ENCODE data around the gene HIPK1.

DNA sequence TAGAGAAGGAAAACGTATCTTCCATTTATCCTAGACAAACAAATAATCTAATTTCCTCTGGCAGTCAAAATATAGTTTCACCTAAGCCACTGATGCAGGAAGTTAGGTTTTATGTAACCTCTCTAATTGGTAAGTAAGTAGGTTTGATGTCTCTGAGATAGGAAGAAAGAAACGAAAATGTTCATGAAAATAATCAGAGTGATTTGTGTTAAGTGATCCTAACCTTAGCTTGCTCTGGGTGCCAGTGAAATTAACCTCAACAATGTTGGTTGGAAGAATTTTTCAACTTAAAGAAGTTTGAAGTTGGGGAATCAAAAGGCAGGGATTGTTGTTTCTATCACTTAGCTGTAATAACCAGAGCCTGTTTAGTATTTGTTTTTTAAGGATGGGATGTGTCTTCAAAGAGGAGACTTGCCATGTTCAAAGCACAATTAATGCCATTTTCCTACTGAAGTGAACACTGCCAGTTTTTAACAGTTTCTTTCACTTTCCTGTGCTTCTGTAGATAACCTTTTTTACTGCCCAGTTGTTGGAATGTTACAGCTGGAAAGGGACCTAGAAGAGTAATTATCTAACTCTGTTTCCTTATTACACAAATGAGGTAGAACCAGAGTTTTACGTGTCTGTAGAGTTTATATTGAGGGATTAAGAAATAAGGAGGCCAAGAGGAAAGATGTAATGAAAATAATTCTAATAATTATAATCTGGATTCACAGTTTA lies 18.4 kb downstream of the HIPK1 start:
- TF ChIP-seq, protein P1, sequence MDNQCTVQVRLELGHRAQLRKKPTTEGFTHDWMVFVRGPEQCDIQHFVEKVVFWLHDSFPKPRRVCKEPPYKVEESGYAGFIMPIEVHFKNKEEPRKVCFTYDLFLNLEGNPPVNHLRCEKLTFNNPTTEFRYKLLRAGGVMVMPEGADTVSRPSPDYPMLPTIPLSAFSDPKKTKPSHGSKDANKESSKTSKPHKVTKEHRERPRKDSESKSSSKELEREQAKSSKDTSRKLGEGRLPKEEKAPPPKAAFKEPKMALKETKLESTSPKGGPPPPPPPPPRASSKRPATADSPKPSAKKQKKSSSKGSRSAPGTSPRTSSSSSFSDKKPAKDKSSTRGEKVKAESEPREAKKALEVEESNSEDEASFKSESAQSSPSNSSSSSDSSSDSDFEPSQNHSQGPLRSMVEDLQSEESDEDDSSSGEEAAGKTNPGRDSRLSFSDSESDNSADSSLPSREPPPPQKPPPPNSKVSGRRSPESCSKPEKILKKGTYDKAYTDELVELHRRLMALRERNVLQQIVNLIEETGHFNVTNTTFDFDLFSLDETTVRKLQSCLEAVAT (IDR thresholded peaks at IDR 0.05), result no peak
- TF ChIP-seq KDM1A (IDR thresholded peaks at IDR 0.05; ENCODE audit: borderline replicate concordance) (no peak), ETV6 (conservative IDR thresholded peaks at IDR 0.05 in 1 of 2, IDR thresholded peaks at IDR 0.05 in 1 of 2; ENCODE audit: borderline replicate concordance in 1 of 2, low read depth in 1 of 2) (no peak; a peak in 1 of 4 replicates), YBX1 (IDR thresholded peaks at IDR 0.05) (no peak), NFYB (IDR thresholded peaks at IDR 0.05; ENCODE audit: insufficient read depth, low read depth, low read length) (no peak), TAF1 (IDR thresholded peaks at IDR 0.05; ENCODE audit: borderline replicate concordance, low read depth, low read length) (no peak)
- TF ChIP-seq, protein P2, sequence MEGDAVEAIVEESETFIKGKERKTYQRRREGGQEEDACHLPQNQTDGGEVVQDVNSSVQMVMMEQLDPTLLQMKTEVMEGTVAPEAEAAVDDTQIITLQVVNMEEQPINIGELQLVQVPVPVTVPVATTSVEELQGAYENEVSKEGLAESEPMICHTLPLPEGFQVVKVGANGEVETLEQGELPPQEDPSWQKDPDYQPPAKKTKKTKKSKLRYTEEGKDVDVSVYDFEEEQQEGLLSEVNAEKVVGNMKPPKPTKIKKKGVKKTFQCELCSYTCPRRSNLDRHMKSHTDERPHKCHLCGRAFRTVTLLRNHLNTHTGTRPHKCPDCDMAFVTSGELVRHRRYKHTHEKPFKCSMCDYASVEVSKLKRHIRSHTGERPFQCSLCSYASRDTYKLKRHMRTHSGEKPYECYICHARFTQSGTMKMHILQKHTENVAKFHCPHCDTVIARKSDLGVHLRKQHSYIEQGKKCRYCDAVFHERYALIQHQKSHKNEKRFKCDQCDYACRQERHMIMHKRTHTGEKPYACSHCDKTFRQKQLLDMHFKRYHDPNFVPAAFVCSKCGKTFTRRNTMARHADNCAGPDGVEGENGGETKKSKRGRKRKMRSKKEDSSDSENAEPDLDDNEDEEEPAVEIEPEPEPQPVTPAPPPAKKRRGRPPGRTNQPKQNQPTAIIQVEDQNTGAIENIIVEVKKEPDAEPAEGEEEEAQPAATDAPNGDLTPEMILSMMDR (IDR thresholded peaks at IDR 0.05 in 2 of 3, conservative IDR thresholded peaks at IDR 0.05 in 1 of 3; ENCODE audit: control insufficient read depth in 2 of 3, extremely low read depth in 1 of 3, insufficient read depth in 1 of 3, low read depth in 3 of 3, low read length in 3 of 3), result no peak
- TF ChIP-seq, protein P3, sequence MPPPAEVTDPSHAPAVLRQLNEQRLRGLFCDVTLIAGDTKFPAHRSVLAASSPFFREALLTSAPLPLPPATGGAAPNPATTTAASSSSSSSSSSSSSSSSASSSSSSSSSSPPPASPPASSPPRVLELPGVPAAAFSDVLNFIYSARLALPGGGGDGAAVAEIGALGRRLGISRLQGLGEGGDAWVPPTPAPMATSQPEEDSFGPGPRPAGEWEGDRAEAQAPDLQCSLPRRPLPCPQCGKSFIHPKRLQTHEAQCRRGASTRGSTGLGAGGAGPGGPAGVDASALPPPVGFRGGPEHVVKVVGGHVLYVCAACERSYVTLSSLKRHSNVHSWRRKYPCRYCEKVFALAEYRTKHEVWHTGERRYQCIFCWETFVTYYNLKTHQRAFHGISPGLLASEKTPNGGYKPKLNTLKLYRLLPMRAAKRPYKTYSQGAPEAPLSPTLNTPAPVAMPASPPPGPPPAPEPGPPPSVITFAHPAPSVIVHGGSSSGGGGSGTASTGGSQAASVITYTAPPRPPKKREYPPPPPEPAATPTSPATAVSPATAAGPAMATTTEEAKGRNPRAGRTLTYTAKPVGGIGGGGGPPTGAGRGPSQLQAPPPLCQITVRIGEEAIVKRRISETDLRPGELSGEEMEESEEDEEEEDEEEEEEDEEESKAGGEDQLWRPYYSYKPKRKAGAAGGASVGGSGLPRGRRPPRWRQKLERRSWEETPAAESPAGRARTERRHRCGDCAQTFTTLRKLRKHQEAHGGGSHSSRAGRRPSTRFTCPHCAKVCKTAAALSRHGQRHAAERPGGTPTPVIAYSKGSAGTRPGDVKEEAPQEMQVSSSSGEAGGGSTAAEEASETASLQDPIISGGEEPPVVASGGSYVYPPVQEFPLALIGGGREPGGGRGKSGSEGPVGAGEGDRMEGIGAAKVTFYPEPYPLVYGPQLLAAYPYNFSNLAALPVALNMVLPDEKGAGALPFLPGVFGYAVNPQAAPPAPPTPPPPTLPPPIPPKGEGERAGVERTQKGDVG (CRISPR knock-in tag; IDR thresholded peaks at IDR 0.05), result no peak
- TF ChIP-seq, protein P4, sequence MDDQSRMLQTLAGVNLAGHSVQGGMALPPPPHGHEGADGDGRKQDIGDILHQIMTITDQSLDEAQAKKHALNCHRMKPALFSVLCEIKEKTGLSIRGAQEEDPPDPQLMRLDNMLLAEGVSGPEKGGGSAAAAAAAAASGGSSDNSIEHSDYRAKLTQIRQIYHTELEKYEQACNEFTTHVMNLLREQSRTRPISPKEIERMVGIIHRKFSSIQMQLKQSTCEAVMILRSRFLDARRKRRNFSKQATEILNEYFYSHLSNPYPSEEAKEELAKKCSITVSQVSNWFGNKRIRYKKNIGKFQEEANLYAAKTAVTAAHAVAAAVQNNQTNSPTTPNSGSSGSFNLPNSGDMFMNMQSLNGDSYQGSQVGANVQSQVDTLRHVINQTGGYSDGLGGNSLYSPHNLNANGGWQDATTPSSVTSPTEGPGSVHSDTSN (IDR thresholded peaks at IDR 0.05; ENCODE audit: insufficient replicate concordance, low read depth, low read length), result no peak

All from GM12878 (cell line).